Measurements from ENCODE around the gene SUSD4.
A peak's percentile ranks its signal among the peaks of the same experiment; 100 is the strongest.

Gene SUSD4

GRCh38 chr1:223189903-223190724 lies 173.9 kb downstream of the SUSD4 start:
- no peak for TF ChIP-seq CTCF (IDR thresholded peaks at IDR 0.05; ENCODE audit: extremely low read depth, missing control alignments)
- DNase-seq (ENCODE audit: low spot score): peak; percentile 35

- DNase-seq (ENCODE audit: low spot score): no peak
- TF ChIP-seq CTCF (IDR thresholded peaks at IDR 0.05; ENCODE audit: extremely low read depth, missing control alignments): no peak
Observed at GRCh38 chr1:223189525-223189902, 174.5 kb downstream of the SUSD4 start.

DNA sequence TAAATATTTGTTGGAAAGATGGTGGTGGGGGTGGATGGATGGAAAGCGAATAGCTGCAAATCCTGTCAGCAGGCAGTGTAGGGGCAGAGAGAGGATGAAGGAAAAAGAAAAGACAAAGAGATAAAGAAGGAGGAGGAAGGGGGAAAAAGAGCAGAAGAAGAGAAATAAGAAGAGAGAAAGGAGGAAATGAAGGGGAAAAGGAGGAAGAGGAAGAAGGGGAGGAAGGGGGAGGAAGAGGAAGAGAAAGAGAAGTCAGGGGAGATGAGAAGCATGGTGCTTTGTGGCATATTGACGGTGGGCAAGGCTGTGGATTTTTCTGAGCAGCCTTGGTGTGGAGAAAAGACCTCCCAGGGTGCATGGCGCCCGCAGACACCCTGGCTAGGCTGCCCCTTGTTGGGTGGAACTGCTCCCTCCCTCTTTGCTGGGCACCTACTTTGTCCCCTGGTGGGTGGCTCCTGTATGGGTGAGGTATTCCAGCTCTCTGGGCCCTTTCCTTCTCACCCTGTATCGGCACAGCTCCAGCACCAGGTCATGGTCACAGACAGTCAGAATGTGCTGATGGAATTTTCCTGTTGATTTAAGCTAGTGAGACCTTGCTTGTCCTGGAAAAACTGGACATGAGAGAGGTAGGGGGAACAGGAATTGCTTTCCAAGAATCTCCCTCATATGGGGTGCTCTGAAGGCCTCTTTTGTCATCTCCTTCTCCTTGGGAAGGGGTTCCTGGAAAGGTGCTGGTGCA lies 175.2 kb downstream of the SUSD4 start:
- no peak for DNase-seq (ENCODE audit: low spot score)
- no peak for TF ChIP-seq CTCF (IDR thresholded peaks at IDR 0.05; ENCODE audit: extremely low read depth, missing control alignments)

- DNase-seq (ENCODE audit: low spot score): no peak
- TF ChIP-seq CTCF (IDR thresholded peaks at IDR 0.05; ENCODE audit: extremely low read depth, missing control alignments): no peak
Observed at GRCh38 chr1:223186800-223187199, 177.2 kb downstream of the SUSD4 start.

DNA sequence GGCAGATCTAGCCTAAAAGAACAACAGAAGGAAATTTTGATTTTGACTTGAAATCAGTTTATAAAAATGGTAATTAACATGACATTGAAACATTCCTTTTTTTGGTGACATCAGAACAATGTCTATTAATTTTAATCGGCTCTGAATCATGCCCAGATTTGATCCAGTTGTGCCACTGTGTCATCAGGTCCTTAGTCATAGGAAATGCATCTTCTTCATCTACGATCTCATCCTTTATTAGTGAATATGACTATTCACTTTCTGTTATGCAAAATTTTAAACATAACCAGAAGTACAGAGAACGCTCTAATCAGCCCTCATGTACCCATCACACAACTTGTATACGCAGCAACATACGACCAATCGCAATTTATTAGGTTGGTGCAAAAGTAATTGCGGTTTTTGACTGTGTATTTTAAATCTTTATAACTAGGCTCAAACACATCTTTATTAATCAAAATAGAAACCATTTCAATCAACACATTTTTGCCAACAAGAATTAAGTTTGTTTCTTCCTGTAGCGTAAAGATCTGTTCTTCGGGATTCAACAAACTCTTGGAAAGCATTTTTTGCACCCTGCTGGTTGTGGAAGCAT lies 180.6 kb downstream of the SUSD4 start:
- no peak for TF ChIP-seq CTCF (IDR thresholded peaks at IDR 0.05; ENCODE audit: extremely low read depth, missing control alignments)
- no peak for DNase-seq (ENCODE audit: low spot score)

DNA sequence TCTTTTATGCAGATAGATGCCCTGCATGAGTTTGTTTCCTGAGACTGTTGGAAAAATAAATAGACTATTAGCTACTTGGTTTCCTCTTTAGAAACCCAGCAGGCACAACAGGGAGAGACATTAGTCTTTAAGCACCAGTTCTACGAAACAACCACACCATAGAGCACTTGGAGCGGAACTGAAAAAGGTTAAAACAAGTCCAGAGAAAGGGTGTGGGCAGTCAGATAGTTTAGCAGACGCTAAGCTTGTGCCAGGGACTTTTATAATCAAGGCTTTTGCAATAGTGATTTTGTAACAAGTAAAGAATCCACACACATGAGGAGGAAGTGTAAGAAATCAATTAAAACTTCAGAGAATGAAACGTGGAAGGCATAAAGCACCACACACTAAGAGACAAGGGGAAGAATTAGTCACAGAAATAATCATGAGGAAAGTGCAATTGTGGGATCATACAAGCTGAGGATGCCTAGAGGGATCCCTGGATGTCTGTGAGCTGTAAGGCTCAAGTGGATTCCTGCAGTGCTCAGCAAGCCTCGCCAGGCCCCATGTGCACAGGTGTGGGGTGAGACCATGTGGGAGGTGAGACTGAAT lies 183.2 kb downstream of the SUSD4 start:
- no peak for TF ChIP-seq CTCF (IDR thresholded peaks at IDR 0.05; ENCODE audit: extremely low read depth, missing control alignments)
- DNase-seq (ENCODE audit: low spot score): no peak

GRCh38 chr1:223179786-223180185 lies 184.2 kb downstream of the SUSD4 start:
- no peak for DNase-seq (ENCODE audit: low spot score)
- TF ChIP-seq CTCF (IDR thresholded peaks at IDR 0.05; ENCODE audit: extremely low read depth, missing control alignments): no peak

All from GM20000 (cell line).